H9 (cell line): ENCODE results near the gene C10orf71. TPM values are rescaled to one million over a fixed set of nuclear protein-coding genes. Genes with fewer than 3 reads are reported as not detected.

Source experiments
- DNase-seq: peaks from one replicate; pipeline ENCODE4 v3.0.0-alpha.2; 2017
- H2AFZ ChIP-seq: one replicate; pipeline ENCODE4 v1.6.1; 2013; ENCODE audit warnings: mild to moderate bottlenecking, low read length, control low read depth, moderate library complexity
- H2AK5ac ChIP-seq: 2 replicates; pipeline ENCODE4 v1.6.1; 2013; ENCODE audit warnings: low read length, control low read depth, mixed read lengths; ENCODE audit not compliant: insufficient read length
- H2BK120ac ChIP-seq: one replicate; pipeline ENCODE4 v1.6.1; 2013; ENCODE audit warnings: low read depth, mild to moderate bottlenecking, low read length, control low read depth, inconsistent platforms; ENCODE audit not compliant: poor library complexity, severe bottlenecking
- H2BK12ac ChIP-seq: 2 replicates; pipeline ENCODE4 v1.6.1; 2013; ENCODE audit warnings: low read length, control low read depth, mixed read lengths, low read depth; ENCODE audit not compliant: insufficient read length
- H2BK15ac ChIP-seq: 2 replicates; pipeline ENCODE4 v1.6.1; 2013; ENCODE audit warnings: low read depth, low read length, control low read depth
- H2BK20ac ChIP-seq: one replicate; pipeline ENCODE4 v1.6.1; 2013; ENCODE audit warnings: low read depth, mild to moderate bottlenecking, low read length, control low read depth, inconsistent platforms; ENCODE audit not compliant: poor library complexity, severe bottlenecking
- H2BK5ac ChIP-seq: 2 replicates; pipeline ENCODE4 v1.6.1; 2013; ENCODE audit warnings: low read length, control low read depth, mixed read lengths; ENCODE audit not compliant: insufficient read length
- H3K14ac ChIP-seq: 2 replicates; pipeline ENCODE4 v1.6.1; 2013; ENCODE audit warnings: low read length, control low read depth; ENCODE audit not compliant: insufficient read depth
- H3K18ac ChIP-seq: 2 replicates; pipeline ENCODE4 v1.6.1; 2013; ENCODE audit warnings: low read depth, mild to moderate bottlenecking, mixed read lengths, low read length, control low read depth; ENCODE audit not compliant: insufficient read length
- H3K23ac ChIP-seq: 2 replicates; pipeline ENCODE4 v1.6.1; 2013; ENCODE audit warnings: low read length, control low read depth, mixed read lengths, low read depth; ENCODE audit not compliant: insufficient read length
- H3K23me2 ChIP-seq: 2 replicates; pipeline ENCODE4 v1.6.1; 2013; ENCODE audit warnings: low read depth, mild to moderate bottlenecking, mixed read lengths, low read length, control low read depth; ENCODE audit not compliant: insufficient read length, poor library complexity, severe bottlenecking
- H3K27ac ChIP-seq: 2 replicates; pipeline ENCODE4 v1.5.1; 2013; ENCODE audit warnings: low read length, control low read depth, mixed read lengths, low read depth; ENCODE audit not compliant: insufficient read length
- H3K27me3 ChIP-seq: 2 replicates; pipeline ENCODE4 v1.6.1; 2013; ENCODE audit warnings: low read length, control low read depth, inconsistent platforms; ENCODE audit not compliant: insufficient read depth
- H3K4ac ChIP-seq: 2 replicates; pipeline ENCODE4 v1.6.1; 2013; ENCODE audit warnings: low read depth, mild to moderate bottlenecking, control low read depth, inconsistent platforms, low read length, moderate library complexity
- H3K4me1 ChIP-seq: 2 replicates; pipeline ENCODE4 v1.6.1; 2013; ENCODE audit warnings: low read length, control low read depth, inconsistent platforms; ENCODE audit not compliant: insufficient read depth
- H3K4me2 ChIP-seq: 2 replicates; pipeline ENCODE4 v1.6.1; 2013; ENCODE audit warnings: low read length, control low read depth, mixed read lengths; ENCODE audit not compliant: insufficient read length, insufficient read depth
- H3K56ac ChIP-seq: 2 replicates; pipeline ENCODE4 v1.6.1; 2013; ENCODE audit warnings: low read depth, mild to moderate bottlenecking, mixed read lengths, low read length, control low read depth; ENCODE audit not compliant: insufficient read length
- H3K79me1 ChIP-seq: 2 replicates; pipeline ENCODE4 v1.6.1; 2013; ENCODE audit warnings: low read depth, mild to moderate bottlenecking, moderate library complexity, low read length, control low read depth, inconsistent platforms; ENCODE audit not compliant: insufficient read depth, poor library complexity, severe bottlenecking
- H3K79me2 ChIP-seq: 2 replicates; pipeline ENCODE4 v1.6.1; 2013; ENCODE audit warnings: low read length, control low read depth, inconsistent platforms; ENCODE audit not compliant: insufficient read depth
- H3K9ac ChIP-seq: 2 replicates; pipeline ENCODE4 v1.6.1; 2013; ENCODE audit warnings: low read length, control low read depth, mixed read lengths; ENCODE audit not compliant: insufficient read length; ENCODE audit errors: extremely low read depth
- H3K9me3 ChIP-seq: one replicate; pipeline ENCODE4 v1.6.1; 2013; ENCODE audit warnings: low read depth, low read length, inconsistent platforms; ENCODE audit not compliant: control insufficient read depth
- H3T11ph ChIP-seq: one replicate; pipeline ENCODE4 v1.6.1; 2013; ENCODE audit warnings: mild to moderate bottlenecking, low read length, control low read depth, inconsistent platforms
- H4K20me1 ChIP-seq: one replicate; pipeline ENCODE4 v1.6.1; 2013; ENCODE audit not compliant: control insufficient read depth, insufficient read length, insufficient read depth
- H4K5ac ChIP-seq: 2 replicates; pipeline ENCODE4 v1.6.1; 2013; ENCODE audit warnings: low read depth, mild to moderate bottlenecking, mixed read lengths, low read length, control low read depth; ENCODE audit not compliant: insufficient read length
- H4K8ac ChIP-seq: replicated peaks from 2 replicates; pipeline ENCODE4 v1.6.1; 2013; ENCODE audit warnings: low read length, control low read depth, mixed read lengths, low read depth; ENCODE audit not compliant: insufficient read length
- H4K91ac ChIP-seq: 2 replicates; pipeline ENCODE4 v1.6.1; 2013; ENCODE audit warnings: low read depth, mild to moderate bottlenecking, moderate library complexity, mixed read lengths, low read length, control low read depth; ENCODE audit not compliant: insufficient read length
- H3K27ac Mint-ChIP-seq, 3 experiments: 2 replicates in 2 of 3; 3 replicates in 1 of 3; pipeline ENCODE4 v1.8.0; 2020 to 2021; ENCODE audit warnings: mixed read lengths in 3 of 3, mild to moderate bottlenecking in 1 of 3, moderate library complexity in 1 of 3
- H3K27me3 Mint-ChIP-seq: 2 replicates; pipeline ENCODE4 v1.8.0; 2021; ENCODE audit warnings: low read depth, mild to moderate bottlenecking, moderate library complexity, mixed read lengths
- H3K36me3 Mint-ChIP-seq, 3 experiments: 2 replicates in 2 of 3; 3 replicates in 1 of 3; pipeline ENCODE4 v1.8.0; 2020 to 2021; ENCODE audit warnings: low read depth in 3 of 3, mixed read lengths in 3 of 3; ENCODE audit not compliant: insufficient read depth in 1 of 3
- H3K4me1 Mint-ChIP-seq, 2 experiments: 2 replicates each; pipeline ENCODE4 v1.8.0; 2020; ENCODE audit warnings: mixed read lengths in 2 of 2
- H3K4me3 Mint-ChIP-seq, 2 experiments: 2 replicates in 1 of 2; 3 replicates in 1 of 2; pipeline ENCODE4 v1.8.0; 2020 to 2021; ENCODE audit warnings: mild to moderate bottlenecking in 2 of 2, mixed read lengths in 2 of 2, moderate library complexity in 1 of 2
- H3K9me3 Mint-ChIP-seq, 2 experiments: 2 replicates in 1 of 2; 3 replicates in 1 of 2; pipeline ENCODE4 v1.8.0; 2020; ENCODE audit warnings: mild to moderate bottlenecking in 2 of 2, mixed read lengths in 2 of 2, moderate library complexity in 1 of 2
- CTCF ChIP-seq: fragments of 200-600 bp; sonication (generic); conservative IDR thresholded peaks from 3 replicates; pipeline ENCODE4 v1.8.0; 2021; ENCODE audit warnings: antibody characterized with exemption, mild to moderate bottlenecking
- WGBS: extraction: QIAGEN DNeasy Blood & Tissue Kit; methylation state at CpG from one replicate; pipeline ENCODE4 v1.1.7; 2013; ENCODE audit warnings: missing lambda C conversion rate, low lambda C conversion rate, mixed read lengths; ENCODE audit not compliant: insufficient read length; ENCODE audit errors: extremely low coverage; 5-methylcytosine and 5-hydroxymethylcytosine counted together
- total RNA-seq: library from RNA; stranded (reverse); gene quantifications from 2 replicates; pipeline ENCODE4 v1.2.1, GENCODE V29; 2021

The C10orf71 gene
- total RNA-seq, 1 experiment from 2014 or later, result not detected

- Histone ChIP-seq H3K9me3 (no peaks in the 10 kb centered on the region), H4K8ac (no peak overlapping the region), H4K91ac (no peak overlapping the region), H3K9ac (no peak overlapping the region), H3K4ac (no peak overlapping the region), H4K20me1 (no peaks in the 10 kb centered on the region), H2BK5ac (no peak overlapping the region), H3K79me1 (no peaks in the 10 kb centered on the region), H3K27ac (no peak overlapping the region), H3K14ac (no peak overlapping the region), H3K4me1 (peaks cover 4% of the 10 kb centered on the region), H4K5ac (no peak overlapping the region), H3K23me2 (no peaks in the 10 kb centered on the region), H2BK20ac (no peak overlapping the region), H3K23ac (no peak overlapping the region), H3K4me2 (no peak overlapping the region), H3T11ph (no peak overlapping the region), H3K27me3 (no peaks in the 10 kb centered on the region), H2BK12ac (no peak overlapping the region), H3K18ac (no peak overlapping the region), H2AK5ac (no peak overlapping the region), H2BK15ac (no peak overlapping the region), H2AFZ (no peak overlapping the region), H3K79me2 (no peaks in the 10 kb centered on the region), H2BK120ac (no peak overlapping the region), H3K56ac (no peak overlapping the region)
- no peak for TF ChIP-seq CTCF
- DNase-seq, result no peak
- WGBS, result no CpG with 5 or more reads among the region's 5 CpGs
- Mint-ChIP-seq H3K27ac (no peak overlapping the region), H3K36me3 (no peaks in the 10 kb centered on the region), H3K27me3 (peaks cover 2% of the 10 kb centered on the region), H3K4me1 (peaks cover 15 to 16% of the 10 kb centered on the region in 2 experiments), H3K4me3 (no peak overlapping the region), H3K9me3 (no peaks in the 10 kb centered on the region; a peak in 1 of 5 replicates)
Measured at GRCh38 chr10:49364051-49364450, 65.1 kb downstream of the C10orf71 start.
